ENCODE results near the gene MIS18A. TPM values are rescaled to one million over a fixed set of nuclear protein-coding genes. Genes with fewer than 3 reads are reported as not detected.
A peak's percentile ranks its signal among the peaks of the same experiment; 100 is the strongest.

The MIS18A gene
- total and polyA plus RNA-seq, 12 donors, result 3.4 to 12.6 (median 8.4) TPM

DNA sequence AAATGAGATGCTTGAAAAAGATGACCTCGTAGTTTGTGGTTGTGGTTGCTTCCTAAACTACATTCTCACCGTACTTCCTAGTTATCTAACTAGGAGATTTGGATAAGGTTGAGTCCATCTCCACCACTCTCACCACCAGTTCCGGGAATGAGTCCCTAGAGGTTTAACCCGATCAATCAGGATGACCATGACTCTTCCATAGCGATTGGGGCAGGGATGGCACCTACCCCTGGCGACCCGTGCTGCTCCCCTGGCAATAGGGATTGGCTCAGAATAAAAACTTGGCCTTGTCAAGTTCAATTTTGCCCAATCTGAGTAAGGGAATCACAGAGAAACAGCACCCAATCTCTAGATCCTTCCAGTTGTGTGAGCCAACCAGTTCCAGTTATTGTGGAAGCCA is 2.7 kb upstream of the MIS18A start:
- intact Hi-C loops (cut with DNase I), result loop anchor here in 1 of 2 donors (10.0 kb wide), 1 partner anchor 103 kb away; no protein-coding TSS in a partner anchor
- DNase-seq, result no peak
- 88 to 93% (median 90%) methylated on average over 7 of the region's 7 CpGs for WGBS, 4 donors

DNA sequence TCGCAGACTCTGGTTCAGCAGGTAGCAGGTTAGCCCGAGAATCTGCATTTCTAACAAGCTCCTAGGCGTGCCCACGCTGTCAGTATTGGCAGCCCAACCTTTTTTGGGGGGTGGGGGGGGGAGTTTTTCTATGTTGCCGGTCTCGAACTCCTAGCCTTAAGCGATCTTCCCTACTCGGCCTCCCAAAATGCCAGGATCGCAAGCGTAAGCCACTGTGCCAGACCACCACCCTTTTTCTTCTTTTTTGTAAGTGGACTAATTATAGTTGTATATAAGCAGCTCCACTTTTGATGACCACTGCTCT is 480 bp upstream of the MIS18A start:
- Histone ChIP-seq H3K27ac (peak overlapping the region in 3 of 5 donors; percentile 54 to 77 (median 69)), H3K4me3 (peak overlapping the region in 3 of 4 donors; percentile 11 to 67 (median 44)), H3K27me3 (no peaks in the 10 kb centered on the region), H3K4me1 (replicated peaks in 1 of 2) (peaks cover 10 to 18% of the 10 kb centered on the region in 2 donors), H3K9me3 (replicated peaks in 1 of 3) (no peaks in the 10 kb centered on the region), H3K36me3 (replicated peaks in 1 of 2) (no peaks in the 10 kb centered on the region)
- TF ChIP-seq, protein P1, sequence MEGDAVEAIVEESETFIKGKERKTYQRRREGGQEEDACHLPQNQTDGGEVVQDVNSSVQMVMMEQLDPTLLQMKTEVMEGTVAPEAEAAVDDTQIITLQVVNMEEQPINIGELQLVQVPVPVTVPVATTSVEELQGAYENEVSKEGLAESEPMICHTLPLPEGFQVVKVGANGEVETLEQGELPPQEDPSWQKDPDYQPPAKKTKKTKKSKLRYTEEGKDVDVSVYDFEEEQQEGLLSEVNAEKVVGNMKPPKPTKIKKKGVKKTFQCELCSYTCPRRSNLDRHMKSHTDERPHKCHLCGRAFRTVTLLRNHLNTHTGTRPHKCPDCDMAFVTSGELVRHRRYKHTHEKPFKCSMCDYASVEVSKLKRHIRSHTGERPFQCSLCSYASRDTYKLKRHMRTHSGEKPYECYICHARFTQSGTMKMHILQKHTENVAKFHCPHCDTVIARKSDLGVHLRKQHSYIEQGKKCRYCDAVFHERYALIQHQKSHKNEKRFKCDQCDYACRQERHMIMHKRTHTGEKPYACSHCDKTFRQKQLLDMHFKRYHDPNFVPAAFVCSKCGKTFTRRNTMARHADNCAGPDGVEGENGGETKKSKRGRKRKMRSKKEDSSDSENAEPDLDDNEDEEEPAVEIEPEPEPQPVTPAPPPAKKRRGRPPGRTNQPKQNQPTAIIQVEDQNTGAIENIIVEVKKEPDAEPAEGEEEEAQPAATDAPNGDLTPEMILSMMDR (IDR thresholded peaks at IDR 0.05), result no peak
- TF ChIP-seq POLR2A (IDR thresholded peaks at IDR 0.05), result no peak
- 3 to 6% (median 5%) methylated on average over 8 to 10 of the region's 10 CpGs for WGBS, 4 donors
- no peak for DNase-seq
- intact Hi-C loops (cut with DNase I), result no loop called here

More for the DNA sequence above, 2.7 kb upstream of the MIS18A start:
- Histone ChIP-seq H3K36me3 (replicated peaks in 1 of 2) (no peaks in the 10 kb centered on the region), H3K9me3 (replicated peaks in 1 of 3) (no peaks in the 10 kb centered on the region), H3K27me3 (no peaks in the 10 kb centered on the region), H3K4me3 (no peak overlapping the region), H3K4me1 (replicated peaks in 1 of 2) (peaks cover 10 to 18% of the 10 kb centered on the region in 2 donors), H3K27ac (no peak overlapping the region)
- TF ChIP-seq, protein P1 (IDR thresholded peaks at IDR 0.05), result no peak
- TF ChIP-seq POLR2A (IDR thresholded peaks at IDR 0.05), result no peak

DNA sequence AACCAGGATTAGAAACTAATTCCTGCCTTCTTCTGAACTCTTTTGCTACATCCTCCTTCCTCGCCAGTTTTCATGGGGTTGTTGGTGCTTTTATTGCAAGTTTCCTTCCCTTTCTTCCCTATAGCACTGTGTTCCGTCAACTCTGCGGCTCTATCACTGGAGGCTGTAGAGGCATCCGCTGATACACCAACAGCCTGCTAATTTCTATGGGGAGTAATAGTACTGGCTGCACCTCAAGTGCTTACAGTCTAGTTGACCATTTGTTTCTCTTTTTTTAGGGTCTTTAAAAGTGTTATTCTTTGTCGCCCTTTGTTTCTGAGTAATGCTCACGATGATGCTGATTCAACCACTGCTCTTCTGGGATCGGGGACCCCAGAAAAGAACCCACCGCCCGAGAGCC is 746 bp downstream of the MIS18A start:
- peak overlapping the region in 2 of 4 donors; percentile 44 to 67 for H3K4me3 ChIP-seq
- H3K9me3 ChIP-seq (replicated peaks in 1 of 3), result no peaks in the 10 kb centered on the region
- 2 to 8% (median 3%) methylated on average over 9 of the region's 9 CpGs for WGBS, 4 donors
- no peak for TF ChIP-seq POLR2A (IDR thresholded peaks at IDR 0.05)
- TF ChIP-seq, protein P1 (IDR thresholded peaks at IDR 0.05), result no peak
- H3K4me1 ChIP-seq (replicated peaks in 1 of 2), result peaks cover 10 to 18% of the 10 kb centered on the region in 2 donors
- DNase-seq, result no peak
- H3K27ac ChIP-seq, result no peak overlapping the region
- no peaks in the 10 kb centered on the region for H3K27me3 ChIP-seq
- H3K36me3 ChIP-seq (replicated peaks in 1 of 2), result peaks cover 0 to 3% of the 10 kb centered on the region in 2 donors
- intact Hi-C loops (cut with DNase I), result no loop called here

DNA sequence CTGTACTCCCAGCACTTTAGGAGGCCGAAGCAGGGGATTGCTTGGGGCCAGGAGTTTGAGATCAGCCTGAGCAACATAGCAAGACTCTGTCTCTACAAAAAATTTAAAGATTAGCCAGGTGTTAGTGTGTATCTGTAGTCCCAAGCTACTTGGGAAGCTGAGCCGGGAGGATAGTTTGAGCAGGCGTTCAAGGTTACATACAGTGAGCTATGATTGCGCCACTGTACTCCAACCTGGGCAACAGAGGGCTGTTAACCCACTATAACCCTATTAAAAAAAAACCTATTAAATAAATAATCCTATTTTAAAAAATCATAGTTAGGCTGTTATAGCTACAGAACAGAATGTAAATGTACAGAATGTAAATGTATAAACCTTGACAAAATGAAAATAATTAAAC is 2.2 kb downstream of the MIS18A start:
- no peak for DNase-seq
- Histone ChIP-seq H3K9me3 (replicated peaks in 1 of 3) (no peaks in the 10 kb centered on the region), H3K4me1 (replicated peaks in 1 of 2) (peaks cover 10 to 18% of the 10 kb centered on the region in 2 donors), H3K36me3 (replicated peaks in 1 of 2) (peaks cover 0 to 3% of the 10 kb centered on the region in 2 donors), H3K4me3 (no peak overlapping the region), H3K27me3 (no peaks in the 10 kb centered on the region), H3K27ac (no peak overlapping the region)
- intact Hi-C loops (cut with DNase I), result no loop called here
- 59 to 74% (median 69%) methylated on average over 4 of the region's 4 CpGs for WGBS, 4 donors
- TF ChIP-seq, protein P1 (IDR thresholded peaks at IDR 0.05), result no peak
- no peak for TF ChIP-seq POLR2A (IDR thresholded peaks at IDR 0.05)

Data from adrenal gland (tissue), 12 donors.